Breast epithelium (tissue), 3 donors: Measurements from ENCODE around the gene CNOT11.
"Not testable (repeated sequence)": the region's sequence is repeated elsewhere in the genome, so short reads cannot be mapped to it uniquely, and the experiment has no call there.

ENCODE experiments used
- CTCF ChIP-seq, 3 donors: fragments of 450-650 bp; IDR thresholded peaks; one replicate each; pipeline ENCODE4 v1.5.1; 2016 to 2017; ENCODE audit warnings: antibody characterized with exemption in 3 of 3, mild to moderate bottlenecking in 3 of 3, moderate library complexity in 3 of 3
- POLR2A ChIP-seq: fragments of 450-650 bp; IDR thresholded peaks from one replicate; pipeline ENCODE4 v1.6.1; 2016; ENCODE audit warnings: antibody characterized with exemption, mild to moderate bottlenecking, moderate library complexity

GRCh38 chr2:101248756-101249155, 3.9 kb upstream of the CNOT11 start:
- not testable (repeated sequence) for TF ChIP-seq CTCF (IDR thresholded peaks at IDR 0.05); POLR2A
